ENCODE results near the gene NFATC2.

NFATC2 gene

GRCh38 chr20:51412333-51412871 is 130.1 kb downstream of the NFATC2 start:
- DNase-seq (ENCODE audit: low read depth): no peak

GRCh38 chr20:51411870-51412269 is 130.6 kb downstream of the NFATC2 start:
- DNase-seq (ENCODE audit: low read depth): no peak

GRCh38 chr20:51410586-51411325 is 131.8 kb downstream of the NFATC2 start:
- DNase-seq (ENCODE audit: low read depth): no peak

GRCh38 chr20:51409192-51409880 is 133.2 kb downstream of the NFATC2 start:
- no peak for DNase-seq (ENCODE audit: low read depth)

- DNase-seq (ENCODE audit: low read depth): peak; percentile 68
Observed at GRCh38 chr20:51404297-51405060, 138.0 kb downstream of the NFATC2 start.

- no peak for DNase-seq (ENCODE audit: low read depth)
Observed at GRCh38 chr20:51403466-51404220, 138.9 kb downstream of the NFATC2 start.

- peak; percentile 28 for DNase-seq (ENCODE audit: low read depth)
Observed at GRCh38 chr20:51402201-51402600, 140.3 kb downstream of the NFATC2 start.

GRCh38 chr20:51401496-51401895 is 141.0 kb downstream of the NFATC2 start:
- no peak for DNase-seq (ENCODE audit: low read depth)

GRCh38 chr20:51400051-51400926 is 142.2 kb downstream of the NFATC2 start:
- DNase-seq (ENCODE audit: low read depth): peak; percentile 49

GRCh38 chr20:51399006-51399890 is 143.3 kb downstream of the NFATC2 start:
- no peak for DNase-seq (ENCODE audit: low read depth)

- no peak for DNase-seq (ENCODE audit: low read depth)
Observed at GRCh38 chr20:51398552-51398951, 144.0 kb downstream of the NFATC2 start.

GRCh38 chr20:51398083-51398482 is 144.4 kb downstream of the NFATC2 start:
- DNase-seq (ENCODE audit: low read depth): no peak

- DNase-seq (ENCODE audit: low read depth): no peak
Observed at GRCh38 chr20:51397137-51397536, 145.4 kb downstream of the NFATC2 start.

GRCh38 chr20:51396365-51396909 is 146.1 kb downstream of the NFATC2 start:
- DNase-seq (ENCODE audit: low read depth): no peak

GRCh38 chr20:51394706-51395105 is 147.8 kb downstream of the NFATC2 start:
- no peak for DNase-seq (ENCODE audit: low read depth)

GRCh38 chr20:51393571-51393970 is 148.9 kb downstream of the NFATC2 start:
- no peak for DNase-seq (ENCODE audit: low read depth)

- no peak for DNase-seq (ENCODE audit: low read depth)
Observed at GRCh38 chr20:51392614-51393186, 149.8 kb downstream of the NFATC2 start.

GRCh38 chr20:51391926-51392325 is 150.6 kb downstream of the NFATC2 start:
- DNase-seq (ENCODE audit: low read depth): no peak
